Keratinocyte (primary cell): Measurements from ENCODE around the gene PITX1.

Source experiments
- CTCF ChIP-seq, 3 experiments: IDR thresholded peaks in 1 of 3; conservative IDR thresholded peaks in 1 of 3; optimal IDR thresholded peaks in 1 of 3; 2 replicates in 2 of 3; 3 replicates in 1 of 3; pipeline versions ENCODE3 to v1.5.1; 2011; ENCODE audit warnings: low read length in 3 of 3, mild to moderate bottlenecking in 3 of 3, moderate library complexity in 2 of 3, control low read depth in 1 of 3, inconsistent platforms in 1 of 3; ENCODE audit not compliant: insufficient read depth in 2 of 3; ENCODE audit errors: extremely low read depth in 1 of 3
- EZH2 ChIP-seq: IDR thresholded peaks from one replicate; pipeline ENCODE4 v1.6.1; 2012; ENCODE audit warnings: inconsistent platforms, mild to moderate bottlenecking, low read length, moderate library complexity

GRCh38 chr5:135063056-135063445 lies 29.0 kb upstream of the PITX1 start:
- TF ChIP-seq CTCF (optimal IDR thresholded peaks at IDR 0.05 in 1 of 3, IDR thresholded peaks at IDR 0.05 in 1 of 3, conservative IDR thresholded peaks at IDR 0.05 in 1 of 3; ENCODE audit: extremely low read depth in 1 of 3, insufficient read depth in 2 of 3, low read length in 3 of 3), result no peak
- no peak for TF ChIP-seq EZH2
